Measurements from ENCODE around the gene ATXN2.
"Not testable (repeated sequence)": the region's sequence is repeated elsewhere in the genome, so short reads cannot be mapped to it uniquely, and the experiment has no call there.

ATXN2 gene

GRCh38 chr12:111599453-111600204, 514 bp upstream of the ATXN2 start:
- peak; percentile 89 for DNase-seq

- DNase-seq, result peak; percentile 33
These were observed 1.1 kb downstream of the ATXN2 start for GRCh38 chr12:111597831-111598636.

- peak; percentile 27 for DNase-seq
These were observed 1.9 kb downstream of the ATXN2 start for GRCh38 chr12:111596985-111597830.

- DNase-seq, result not testable (repeated sequence)
These were observed 3.7 kb downstream of the ATXN2 start for GRCh38 chr12:111595341-111595835.

GRCh38 chr12:111591399-111592010, 7.6 kb downstream of the ATXN2 start:
- DNase-seq, result not testable (repeated sequence)

- DNase-seq, result no peak
These were observed 8.6 kb downstream of the ATXN2 start for GRCh38 chr12:111590552-111590951.

GRCh38 chr12:111589601-111590000, 9.5 kb downstream of the ATXN2 start:
- DNase-seq, result no peak

GRCh38 chr12:111588010-111588409, 11.1 kb downstream of the ATXN2 start:
- DNase-seq, result no peak

GRCh38 chr12:111586986-111587385, 12.1 kb downstream of the ATXN2 start:
- no peak for DNase-seq

GRCh38 chr12:111585690-111586089, 13.4 kb downstream of the ATXN2 start:
- no peak for DNase-seq

- DNase-seq, result no peak
These were observed 14.2 kb downstream of the ATXN2 start for GRCh38 chr12:111584959-111585358.

- not testable (repeated sequence) for DNase-seq
These were observed 15.6 kb downstream of the ATXN2 start for GRCh38 chr12:111583506-111583905.

- no peak for DNase-seq
These were observed 16.9 kb downstream of the ATXN2 start for GRCh38 chr12:111582133-111582747.

GRCh38 chr12:111581434-111582132, 17.5 kb downstream of the ATXN2 start:
- DNase-seq, result no peak

GRCh38 chr12:111580737-111581136, 18.4 kb downstream of the ATXN2 start:
- DNase-seq, result no peak

- DNase-seq, result no peak
These were observed 19.0 kb downstream of the ATXN2 start for GRCh38 chr12:111580119-111580425.

GRCh38 chr12:111578971-111579340, 20.2 kb downstream of the ATXN2 start:
- DNase-seq, result no peak

GRCh38 chr12:111578276-111578970, 20.7 kb downstream of the ATXN2 start:
- DNase-seq, result no peak

GRCh38 chr12:111574797-111575443, 24.2 kb downstream of the ATXN2 start:
- no peak for DNase-seq

GRCh38 chr12:111573476-111573875, 25.6 kb downstream of the ATXN2 start:
- no peak for DNase-seq
